GM12878 (cell line): ENCODE data around the gene ANKRD65. TPM values are rescaled to one million over a fixed set of nuclear protein-coding genes. Genes with fewer than 3 reads are reported as not detected.
"Not testable (repeated sequence)": the region's sequence is repeated elsewhere in the genome, so short reads cannot be mapped to it uniquely, and the experiment has no call there.

ENCODE experiments used
- ATAC-seq: fragments of 200-7000 bp; cut with Tn5 transposase; 3 replicates; pipeline ENCODE4 v1.9.1; 2020; ENCODE audit warnings: mild to moderate bottlenecking, moderate library complexity
- BruUV-seq: library from RNA; stranded (reverse); fragments of 400-500 nt; replicated peaks from 2 replicates; lab custom pipeline; 2021; lab: Mats Ljungman, UMichigan
- CTCF ChIA-PET: fragments of 300-600 bp; sonication (Branson Sonifier 250); formaldehyde crosslinking; extraction: SDS; loops from one replicate; lab custom pipeline; 2021; ENCODE audit warnings: inconsistent platforms; lab: Yijun Ruan, JAX
- POLR2A ChIA-PET: fragments of 350-600 bp; formaldehyde crosslinking; extraction: SDS; loops from one replicate; lab custom pipeline; 2021; ENCODE audit warnings: inconsistent platforms; lab: Charles Lee
- RAD21 ChIA-PET: fragments of 300-600 bp; sonication (Branson Sonifier 250); formaldehyde crosslinking; loops from one replicate; lab custom pipeline; 2023; ENCODE audit warnings: antibody characterized with exemption; ENCODE audit not compliant: unreplicated experiment; lab: Charles Lee
- SMC1A ChIA-PET: fragments of 300-600 bp; sonication (Branson Sonifier 250); formaldehyde crosslinking; loops from one replicate; lab custom pipeline; 2023; ENCODE audit not compliant: unreplicated experiment, uncharacterized antibody; lab: Charles Lee
- DNase-seq: peaks from one replicate; pipeline ENCODE4 v3.0.0-alpha.2; 2011; ENCODE audit warnings: low read depth, low spot score
- FAIRE-seq: peaks from 3 replicates; lab custom pipeline; 2011; peaks lifted over from hg19 to GRCh38; lab: Jason Lieb, UNC
- H2AFZ ChIP-seq: 2 replicates; pipeline ENCODE4 v1.6.0; 2011; ENCODE audit warnings: low read depth, low read length, control low read depth; ENCODE audit not compliant: control insufficient read depth
- H3K27ac ChIP-seq: 2 replicates; pipeline ENCODE4 v1.5.1; 2011; ENCODE audit warnings: control low read depth; ENCODE audit not compliant: control insufficient read depth, insufficient read depth
- H3K27me3 ChIP-seq, 2 experiments: replicated peaks in 1 of 2; 2 replicates each; pipeline versions ENCODE4 v1.6.0 to v1.6.1; 2011; ENCODE audit warnings: low read length in 1 of 2; ENCODE audit not compliant: control insufficient read depth in 2 of 2, insufficient read depth in 2 of 2
- H3K36me3 ChIP-seq, 2 experiments: 2 replicates each; pipeline ENCODE4 v1.5.1; 2011; ENCODE audit warnings: low read length in 1 of 2; ENCODE audit not compliant: control insufficient read depth in 2 of 2, insufficient read depth in 2 of 2
- H3K4me1 ChIP-seq: 2 replicates; pipeline ENCODE4 v1.6.1; 2011; ENCODE audit warnings: mild to moderate bottlenecking, low read length, moderate library complexity, mixed read lengths; ENCODE audit not compliant: control insufficient read depth, insufficient read depth
- H3K4me2 ChIP-seq: 2 replicates; pipeline ENCODE4 v1.6.0; 2011; ENCODE audit warnings: control low read depth; ENCODE audit not compliant: control insufficient read depth, insufficient read depth
- H3K4me3 ChIP-seq: fragments of 200-600 bp; sonication (generic); 2 replicates; pipeline ENCODE4 v1.5.1; 2016
- H3K79me2 ChIP-seq: 2 replicates; pipeline ENCODE4 v1.6.0; 2011; ENCODE audit warnings: low read length; ENCODE audit not compliant: control insufficient read depth, insufficient read depth
- H3K9ac ChIP-seq: 2 replicates; pipeline ENCODE4 v1.8.0; 2011; ENCODE audit warnings: low read length, control low read depth, mixed read lengths; ENCODE audit not compliant: control insufficient read depth, insufficient read depth
- H3K9me3 ChIP-seq: replicated peaks from 3 replicates; pipeline ENCODE4 v1.5.1; 2011; ENCODE audit warnings: mild to moderate bottlenecking, low read length; ENCODE audit not compliant: control insufficient read depth, insufficient read depth
- H4K20me1 ChIP-seq: 2 replicates; pipeline ENCODE4 v1.6.0; 2011; ENCODE audit not compliant: control insufficient read depth, insufficient read depth
- E2F4 ChIP-seq: IDR thresholded peaks from 2 replicates; pipeline ENCODE4 v1.6.1; 2012; ENCODE audit warnings: low read depth, low read length, improper control_type of control experiment
- POLR2A ChIP-seq: IDR thresholded peaks from 2 replicates; pipeline ENCODE4 v1.6.1; 2011; ENCODE audit warnings: low read depth, mild to moderate bottlenecking, low read length
- WGBS: methylation state at CpG from one replicate; pipeline ENCODE4 v1.1.6; 2016; ENCODE audit warnings: low lambda C conversion rate; ENCODE audit not compliant: insufficient replicate concordance, insufficient coverage; ENCODE audit errors: missing lambda C conversion rate; 5-methylcytosine and 5-hydroxymethylcytosine counted together
- in situ Hi-C: fragments of 300-500 bp; cut with MboI; formaldehyde crosslinking; loops from 9 replicates; pipeline ENCODE4 v1.14.3; 2018; ENCODE audit warnings: mixed read lengths
- intact Hi-C: fragments of 100-400 bp; cut with micrococcal nuclease; formaldehyde crosslinking; loops from one replicate; pipeline ENCODE4 v1.14.2; 2022; ENCODE audit not compliant: unreplicated experiment
- polyA plus RNA-seq, 11 experiments: library from polyadenylated mRNA; depleted of rRNA in 4 of 11; unstranded in 6 of 11; stranded (reverse) in 5 of 11; fragments of >200 nt; fragmentation: Nextera tagmentation in 4 of 11; fragmentation: Illumina TruSeq in 1 of 11; extraction: Ambion mirVana in 4 of 11; extraction: Trizol in 1 of 11; gene quantifications; 1 replicate in 1 of 11; 2 replicates in 10 of 11; pipeline versions ENCODE4 v1.2.1 to v1.2.3, GENCODE V29; 2011 to 2016; ENCODE audit warnings: inconsistent platforms in 2 of 11, missing spikeins in 2 of 11, low read depth in 1 of 11
- total RNA-seq, 4 experiments: library from RNA; depleted of rRNA in 3 of 4; stranded (reverse); fragments of >200 nt in 3 of 4; fragmentation: Illumina TruSeq in 1 of 4; extraction: Trizol in 1 of 4; gene quantifications; 2 replicates each; pipeline versions ENCODE4 v1.2.1 to v1.2.3, GENCODE V29; 2013 to 2021

Gene ANKRD65
- total and polyA plus RNA-seq, 10 of the 15 experiments (the other 5 are each of a cell fraction or from before 2014, with no cell fraction given), result 0.05 to 2.8 (median 0.37) TPM

GRCh38 chr1:1370771-1371300 lies 50.2 kb downstream of the ANKRD65 start:
- Histone ChIP-seq H3K36me3 (peaks cover 0 to 3% of the 10 kb centered on the region in 2 experiments; a peak in 2 of 4 replicates), H3K79me2 (peaks cover 25% of the 10 kb centered on the region), H3K27me3 (no peaks in the 10 kb centered on the region), H2AFZ (no peak overlapping the region), H3K9me3 (peaks cover 3% of the 10 kb centered on the region; the same call in 1 of the 3 replicates)
- SMC1A ChIA-PET, result interaction anchor here (1.2 to 1.8 kb wide), 4 partner anchors 47 to 386 kb away, joined by 3 to 5 read pairs (median 3); no protein-coding TSS in a partner anchor
- WGBS, result 85% methylated on average over 13 of the region's 16 CpGs
- intact Hi-C loops, result loop anchor here (10.0 kb wide), 1 partner anchor 134 kb away; no protein-coding TSS in a partner anchor
- POLR2A ChIA-PET, result interaction anchor here (1.1 kb wide), 1 partner anchor 67 kb away, joined by 3 read pairs; no protein-coding TSS in a partner anchor
- TF ChIP-seq E2F4 (no peak), POLR2A (peak; percentile 31; the same call in 1 of the 2 replicates)
- TF ChIP-seq, all 136 proteins: peak for 1
- DNase-seq, result no peak
- ChIA-PET CTCF (interaction anchor here (0.6 to 2.8 kb wide), 14 partner anchors 12 to 386 kb away, joined by 3 to 15 read pairs (median 6); partner anchors contain the start of genes AGRN, CCNL2, DVL1 and MRPL20), RAD21 (no interaction called here)
- Histone ChIP-seq H4K20me1 (no peaks in the 10 kb centered on the region), H3K27ac (no peak overlapping the region), H3K4me1 (peaks cover 21% of the 10 kb centered on the region), H3K4me2 (no peak overlapping the region), H3K9ac (no peak overlapping the region), H3K4me3 (no peak overlapping the region)
- no peak for FAIRE-seq
- in situ Hi-C loops, result no loop called here
- BruUV-seq, result no TSS peak
- no peak for ATAC-seq

GRCh38 chr1:1370094-1370493 lies 51.0 kb downstream of the ANKRD65 start:
- BruUV-seq, DNase-seq: not testable (repeated sequence)

More at GRCh38 chr1:1370094-1370493, 51.0 kb downstream of the ANKRD65 start:
- H3K36me3 ChIP-seq, H3K9me3 ChIP-seq, in situ Hi-C loops, FAIRE-seq, H3K27me3 ChIP-seq, H3K4me3 ChIP-seq, H3K27ac ChIP-seq, ATAC-seq, H3K9ac ChIP-seq, H2AFZ ChIP-seq, H4K20me1 ChIP-seq, SMC1A ChIA-PET, POLR2A ChIA-PET, H3K4me2 ChIP-seq: not testable (repeated sequence)
- Histone ChIP-seq H3K79me2 (peaks cover 24% of the 10 kb centered on the region), H3K4me1 (peaks cover 21% of the 10 kb centered on the region)
- ChIA-PET RAD21 (interaction anchor here (0.6 kb wide), 1 partner anchor 36 kb away, joined by 4 read pairs; no protein-coding TSS in a partner anchor), CTCF (interaction anchor here (0.9 to 1.9 kb wide), 4 partner anchors 11 to 135 kb away, joined by 3 to 8 read pairs (median 4); partner anchors contain the start of genes CCNL2 and MXRA8)
- 95% methylated on average over 14 of the region's 14 CpGs for WGBS
- intact Hi-C loops, result loop anchor here (10.0 kb wide), 1 partner anchor 135 kb away; no protein-coding TSS in a partner anchor

Other genes starting within 250 kb of the ANKRD65 start
Only the 7 nearest of the 28 such genes appear.
- gene MXRA8, start 62.7 kb downstream of the ANKRD65 start, total RNA-seq (2014; rRNA removed), result not detected in 2 replicates
- gene MXRA8, start 62.7 kb downstream of the ANKRD65 start, total RNA-seq (2014; rRNA removed; fragmentation: Illumina TruSeq; extraction: Trizol), result not detected in 2 replicates
- gene MXRA8, start 62.7 kb downstream of the ANKRD65 start, total RNA-seq (2021), result 0.29 and 0.54 TPM in 2 replicates
- gene MXRA8, start 62.7 kb downstream of the ANKRD65 start, polyA plus RNA-seq (2011; rRNA removed), result 0.11 and 0.20 TPM in 2 replicates
- gene MXRA8, start 62.7 kb downstream of the ANKRD65 start, polyA plus RNA-seq (2014; fragmentation: Illumina TruSeq; extraction: Trizol), result not detected in 2 replicates
- not detected for gene MXRA8, start 62.7 kb downstream of the ANKRD65 start, polyA plus RNA-seq (2014; fragmentation: Nextera tagmentation; extraction: Ambion mirVana)
- gene MXRA8, start 62.7 kb downstream of the ANKRD65 start, polyA plus RNA-seq (2014; rRNA removed), result 0.19 and 0.27 TPM in 2 replicates
- gene MXRA8, start 62.7 kb downstream of the ANKRD65 start, polyA plus RNA-seq (2016; fragmentation: Nextera tagmentation; extraction: Ambion mirVana), result under 1 TPM in 1 of 2 experiments, not detected in 1; 0.15 TPM
- 146 and 177 TPM in 2 replicates for gene AURKAIP1, start 46.1 kb downstream of the ANKRD65 start, total RNA-seq (2014; rRNA removed)
- gene AURKAIP1, start 46.1 kb downstream of the ANKRD65 start, total RNA-seq (2014; rRNA removed; fragmentation: Illumina TruSeq; extraction: Trizol), result 30.2 and 37.4 TPM in 2 replicates
- gene AURKAIP1, start 46.1 kb downstream of the ANKRD65 start, total RNA-seq (2021), result 198 and 210 TPM in 2 replicates
- gene AURKAIP1, start 46.1 kb downstream of the ANKRD65 start, polyA plus RNA-seq (2011; rRNA removed), result 38.3 and 66.8 TPM in 2 replicates
- 3.9 and 26.5 TPM in 2 replicates for gene AURKAIP1, start 46.1 kb downstream of the ANKRD65 start, polyA plus RNA-seq (2014; fragmentation: Illumina TruSeq; extraction: Trizol)
- gene AURKAIP1, start 46.1 kb downstream of the ANKRD65 start, polyA plus RNA-seq (2014; fragmentation: Nextera tagmentation; extraction: Ambion mirVana), result 10 to 100 TPM in 1 of 2 experiments, 1 to 10 TPM in 1; 6.5 to 26.6 TPM
- gene AURKAIP1, start 46.1 kb downstream of the ANKRD65 start, polyA plus RNA-seq (2014; rRNA removed), result 173 and 210 TPM in 2 replicates
- 100 to 1,000 TPM; 341 to 366 TPM for gene AURKAIP1, start 46.1 kb downstream of the ANKRD65 start, polyA plus RNA-seq (2016; fragmentation: Nextera tagmentation; extraction: Ambion mirVana)
- gene CCNL2, start 21.9 kb downstream of the ANKRD65 start, total RNA-seq (2014; rRNA removed), result 102 and 106 TPM in 2 replicates
- gene CCNL2, start 21.9 kb downstream of the ANKRD65 start, total RNA-seq (2014; rRNA removed; fragmentation: Illumina TruSeq; extraction: Trizol), result 42.5 and 43.2 TPM in 2 replicates
- 83.8 and 101 TPM in 2 replicates for gene CCNL2, start 21.9 kb downstream of the ANKRD65 start, total RNA-seq (2021)
- 112 and 115 TPM in 2 replicates for gene CCNL2, start 21.9 kb downstream of the ANKRD65 start, polyA plus RNA-seq (2011; rRNA removed)
- 33.7 and 54.3 TPM in 2 replicates for gene CCNL2, start 21.9 kb downstream of the ANKRD65 start, polyA plus RNA-seq (2014; fragmentation: Illumina TruSeq; extraction: Trizol)
- 1 to 10 TPM; 2.1 to 5.5 TPM for gene CCNL2, start 21.9 kb downstream of the ANKRD65 start, polyA plus RNA-seq (2014; fragmentation: Nextera tagmentation; extraction: Ambion mirVana)
- 143 and 153 TPM in 2 replicates for gene CCNL2, start 21.9 kb downstream of the ANKRD65 start, polyA plus RNA-seq (2014; rRNA removed)
- gene CCNL2, start 21.9 kb downstream of the ANKRD65 start, polyA plus RNA-seq (2016; fragmentation: Nextera tagmentation; extraction: Ambion mirVana), result 100 to 1,000 TPM; 100 to 102 TPM
- 205 and 223 TPM in 2 replicates for gene MRPL20, start 14.0 kb downstream of the ANKRD65 start, total RNA-seq (2014; rRNA removed)
- gene MRPL20, start 14.0 kb downstream of the ANKRD65 start, total RNA-seq (2014; rRNA removed; fragmentation: Illumina TruSeq; extraction: Trizol), result 132 and 153 TPM in 2 replicates
- gene MRPL20, start 14.0 kb downstream of the ANKRD65 start, total RNA-seq (2021), result 141 and 149 TPM in 2 replicates
- gene MRPL20, start 14.0 kb downstream of the ANKRD65 start, polyA plus RNA-seq (2011; rRNA removed), result 143 and 146 TPM in 2 replicates
- 115 and 129 TPM in 2 replicates for gene MRPL20, start 14.0 kb downstream of the ANKRD65 start, polyA plus RNA-seq (2014; fragmentation: Illumina TruSeq; extraction: Trizol)
- 100 to 1,000 TPM; 519 to 525 TPM for gene MRPL20, start 14.0 kb downstream of the ANKRD65 start, polyA plus RNA-seq (2014; fragmentation: Nextera tagmentation; extraction: Ambion mirVana)
- gene MRPL20, start 14.0 kb downstream of the ANKRD65 start, polyA plus RNA-seq (2014; rRNA removed), result 287 and 301 TPM in 2 replicates
- 100 to 1,000 TPM; 366 to 375 TPM for gene MRPL20, start 14.0 kb downstream of the ANKRD65 start, polyA plus RNA-seq (2016; fragmentation: Nextera tagmentation; extraction: Ambion mirVana)
- gene VWA1, start 14.4 kb upstream of the ANKRD65 start, total RNA-seq (2014; rRNA removed), result 0.40 and 0.71 TPM in 2 replicates
- gene VWA1, start 14.4 kb upstream of the ANKRD65 start, total RNA-seq (2014; rRNA removed; fragmentation: Illumina TruSeq; extraction: Trizol), result 0.13 and 0.14 TPM in 2 replicates
- 1.7 and 1.8 TPM in 2 replicates for gene VWA1, start 14.4 kb upstream of the ANKRD65 start, total RNA-seq (2021)
- gene VWA1, start 14.4 kb upstream of the ANKRD65 start, polyA plus RNA-seq (2011; rRNA removed), result 0.45 and 1.1 TPM in 2 replicates
- gene VWA1, start 14.4 kb upstream of the ANKRD65 start, polyA plus RNA-seq (2014; fragmentation: Illumina TruSeq; extraction: Trizol), result 0.03 TPM in 1 of 2 replicates, not detected in the other
- under 1 TPM in 1 of 2 experiments, not detected in 1; 0.02 TPM for gene VWA1, start 14.4 kb upstream of the ANKRD65 start, polyA plus RNA-seq (2014; fragmentation: Nextera tagmentation; extraction: Ambion mirVana)
- 0.40 and 0.56 TPM in 2 replicates for gene VWA1, start 14.4 kb upstream of the ANKRD65 start, polyA plus RNA-seq (2014; rRNA removed)
- gene VWA1, start 14.4 kb upstream of the ANKRD65 start, polyA plus RNA-seq (2016; fragmentation: Nextera tagmentation; extraction: Ambion mirVana), result under 1 TPM in 1 of 2 experiments, not detected in 1; 0.24 TPM
- gene ATAD3C, start 28.4 kb upstream of the ANKRD65 start, total RNA-seq (2014; rRNA removed), result 0.06 and 0.44 TPM in 2 replicates
- 0.41 and 0.63 TPM in 2 replicates for gene ATAD3C, start 28.4 kb upstream of the ANKRD65 start, total RNA-seq (2014; rRNA removed; fragmentation: Illumina TruSeq; extraction: Trizol)
- gene ATAD3C, start 28.4 kb upstream of the ANKRD65 start, total RNA-seq (2021), result 1.1 and 1.6 TPM in 2 replicates
- 2.2 and 3.1 TPM in 2 replicates for gene ATAD3C, start 28.4 kb upstream of the ANKRD65 start, polyA plus RNA-seq (2011; rRNA removed)
- 0.22 and 0.32 TPM in 2 replicates for gene ATAD3C, start 28.4 kb upstream of the ANKRD65 start, polyA plus RNA-seq (2014; fragmentation: Illumina TruSeq; extraction: Trizol)
- gene ATAD3C, start 28.4 kb upstream of the ANKRD65 start, polyA plus RNA-seq (2014; fragmentation: Nextera tagmentation; extraction: Ambion mirVana), result under 1 TPM; 0.03 to 0.13 TPM
- gene ATAD3C, start 28.4 kb upstream of the ANKRD65 start, polyA plus RNA-seq (2014; rRNA removed), result 1.1 and 2.1 TPM in 2 replicates
- gene ATAD3C, start 28.4 kb upstream of the ANKRD65 start, polyA plus RNA-seq (2016; fragmentation: Nextera tagmentation; extraction: Ambion mirVana), result 1 to 10 TPM; 2.1 to 2.9 TPM
- gene ATAD3B, start 50.5 kb upstream of the ANKRD65 start, total RNA-seq (2014; rRNA removed), result 29.7 and 35.7 TPM in 2 replicates
- gene ATAD3B, start 50.5 kb upstream of the ANKRD65 start, total RNA-seq (2014; rRNA removed; fragmentation: Illumina TruSeq; extraction: Trizol), result 9.3 and 10.7 TPM in 2 replicates
- 32.9 and 36.8 TPM in 2 replicates for gene ATAD3B, start 50.5 kb upstream of the ANKRD65 start, total RNA-seq (2021)
- 7.6 and 14.0 TPM in 2 replicates for gene ATAD3B, start 50.5 kb upstream of the ANKRD65 start, polyA plus RNA-seq (2011; rRNA removed)
- gene ATAD3B, start 50.5 kb upstream of the ANKRD65 start, polyA plus RNA-seq (2014; fragmentation: Illumina TruSeq; extraction: Trizol), result 2.1 and 5.8 TPM in 2 replicates
- gene ATAD3B, start 50.5 kb upstream of the ANKRD65 start, polyA plus RNA-seq (2014; fragmentation: Nextera tagmentation; extraction: Ambion mirVana), result under 1 TPM; 0.03 to 0.73 TPM
- gene ATAD3B, start 50.5 kb upstream of the ANKRD65 start, polyA plus RNA-seq (2014; rRNA removed), result 38.8 and 52.5 TPM in 2 replicates
- 10 to 100 TPM; 33.7 to 35.1 TPM for gene ATAD3B, start 50.5 kb upstream of the ANKRD65 start, polyA plus RNA-seq (2016; fragmentation: Nextera tagmentation; extraction: Ambion mirVana)